K562 (cell line): Measurements from ENCODE around the gene SORBS2. TPM values are rescaled to one million over a fixed set of nuclear protein-coding genes. Genes with fewer than 3 reads are reported as not detected.

Source experiments
- ATAC-seq: fragments of 200-7000 bp; cut with Tn5 transposase; 3 replicates; pipeline ENCODE4 v1.9.1; 2020; ENCODE audit warnings: moderate library complexity
- BruUV-seq: library from RNA; stranded (reverse); fragments of 400-500 nt; replicated peaks from 2 replicates; lab custom pipeline; 2021; lab: Mats Ljungman, UMichigan
- CTCF ChIA-PET: fragments of 300-600 bp; formaldehyde crosslinking; extraction: SDS; loops from one replicate; lab custom pipeline; 2021; ENCODE audit warnings: low intra/inter-chr PET ratio; lab: Yijun Ruan, JAX
- POLR2A ChIA-PET: fragments of 300-600, 350-650 bp; sonication (Branson Sonifier 250); formaldehyde crosslinking; extraction: SDS; loops from one replicate; lab custom pipeline; 2021; ENCODE audit warnings: antibody characterized with exemption, inconsistent platforms; lab: Yijun Ruan, JAX
- DNase-seq, 4 experiments: peaks; one replicate each; pipeline versions ENCODE4 v3.0.0 to v3.0.0-alpha.2; 2011 to 2018; ENCODE audit warnings: low spot score in 3 of 4, mixed read lengths in 3 of 4; ENCODE audit errors: extremely low read depth in 1 of 4
- FAIRE-seq: peaks from 2 replicates; lab custom pipeline; 2011; peaks lifted over from hg19 to GRCh38; lab: Jason Lieb, UNC
- H2AFZ ChIP-seq: 2 replicates; pipeline ENCODE4 v1.6.0; 2011; ENCODE audit warnings: low read depth, low read length, control low read depth, inconsistent platforms
- H3K27ac ChIP-seq: fragments of 200-600 bp; 3 replicates; pipeline ENCODE4 v1.8.0; 2011; ENCODE audit warnings: low read depth, mild to moderate bottlenecking, control low read depth, inconsistent platforms, low read length, moderate library complexity, mixed read lengths; ENCODE audit errors: extremely low read depth
- H3K27me3 ChIP-seq, 2 experiments: fragments of 300-600 bp in 1 of 2; 2 replicates in 1 of 2; 3 replicates in 1 of 2; pipeline versions ENCODE4 v1.6.0 to v1.8.0; 2011; ENCODE audit warnings: inconsistent platforms in 2 of 2, low read length in 2 of 2, mild to moderate bottlenecking in 1 of 2, mixed read lengths in 1 of 2, moderate library complexity in 1 of 2; ENCODE audit not compliant: control insufficient read depth in 2 of 2, insufficient read depth in 2 of 2
- H3K36me3 ChIP-seq: fragments of 300-600 bp; 3 replicates; pipeline ENCODE4 v1.8.0; 2011; ENCODE audit warnings: mild to moderate bottlenecking, low read length, inconsistent platforms; ENCODE audit not compliant: control insufficient read depth, insufficient read depth
- H3K4me1 ChIP-seq, 2 experiments: fragments of 200-600 bp in 1 of 2; replicated peaks in 1 of 2; 2 replicates in 1 of 2; 3 replicates in 1 of 2; pipeline versions ENCODE4 v1.5.1 to v1.8.0; 2011; ENCODE audit warnings: inconsistent platforms in 2 of 2, low read length in 2 of 2, mild to moderate bottlenecking in 1 of 2, mixed read lengths in 1 of 2, moderate library complexity in 1 of 2; ENCODE audit not compliant: control insufficient read depth in 2 of 2, insufficient read depth in 2 of 2
- H3K4me2 ChIP-seq: 2 replicates; pipeline ENCODE4 v1.6.1; 2011; ENCODE audit warnings: low read length, control low read depth, inconsistent platforms, mixed read lengths; ENCODE audit not compliant: insufficient read depth
- H3K4me3 ChIP-seq: fragments of 200-600 bp; sonication (generic), shearing (Covaris generic); 2 replicates; pipeline ENCODE4 v1.5.1; 2016; ENCODE audit warnings: control low read depth, inconsistent platforms
- H3K79me2 ChIP-seq: fragments of 200-600 bp; 3 replicates; pipeline ENCODE4 v1.8.0; 2011; ENCODE audit warnings: low read length, inconsistent platforms; ENCODE audit not compliant: control insufficient read depth, insufficient read depth
- H3K9ac ChIP-seq, 2 experiments: 2 replicates each; pipeline versions ENCODE4 v1.6.0 to v1.6.1; 2011; ENCODE audit warnings: low read depth in 2 of 2, low read length in 2 of 2, control low read depth in 1 of 2, inconsistent platforms in 1 of 2, mild to moderate bottlenecking in 1 of 2, mixed read lengths in 1 of 2; ENCODE audit not compliant: insufficient read depth in 1 of 2
- H3K9me1 ChIP-seq: one replicate; pipeline ENCODE4 v1.6.0; 2011; ENCODE audit warnings: inconsistent platforms, mild to moderate bottlenecking, low read length, moderate library complexity; ENCODE audit not compliant: control insufficient read depth, insufficient read depth
- H3K9me3 ChIP-seq: replicated peaks from 2 replicates; pipeline ENCODE4 v1.5.1; 2011; ENCODE audit warnings: low read depth, low read length, inconsistent platforms; ENCODE audit not compliant: control insufficient read depth, insufficient read depth
- H4K20me1 ChIP-seq: replicated peaks from 2 replicates; pipeline ENCODE4 v1.6.1; 2011; ENCODE audit warnings: low read length, inconsistent platforms, mixed read lengths; ENCODE audit not compliant: control insufficient read depth, insufficient read depth
- HDGF ChIP-seq: fragments of 450-650 bp; IDR thresholded peaks from 2 replicates; pipeline ENCODE4 v1.6.1; 2016
- NONO ChIP-seq, 2 experiments: fragments of 200-400 bp in 1 of 2; fragments of 450-650 bp in 1 of 2; formaldehyde crosslinking in 1 of 2; IDR thresholded peaks; 2 replicates each; pipeline ENCODE4 v1.6.1; 2017; ENCODE audit warnings: low read depth in 2 of 2, mild to moderate bottlenecking in 2 of 2, moderate library complexity in 2 of 2, low read length in 1 of 2
- RHOXF2B ChIP-seq: fragments of 250-450 bp; sonication (Bioruptor Pico); conservative IDR thresholded peaks from 2 replicates; pipeline ENCODE4 v1.5.1; 2021
- SAFB ChIP-seq: fragments of 200-400 bp; formaldehyde crosslinking; IDR thresholded peaks from 2 replicates; pipeline ENCODE4 v1.6.1; 2017; ENCODE audit warnings: low read depth, low read length, borderline replicate concordance
- TGIF2 ChIP-seq: sonication (generic); formaldehyde crosslinking; IDR thresholded peaks from 2 replicates; pipeline ENCODE4 v1.8.1; 2022; ENCODE audit warnings: mild to moderate bottlenecking, missing genetic modification reagents, moderate library complexity
- THAP7 ChIP-seq: fragments of 250-450 bp; sonication (Bioruptor Pico); IDR thresholded peaks from 2 replicates; pipeline ENCODE4 v1.5.0; 2021
- TRIM24 ChIP-seq, 2 experiments: fragments of 450-650 bp; IDR thresholded peaks; 2 replicates each; pipeline ENCODE4 v1.6.1; 2016
- ZNF551 ChIP-seq: fragments of 250-450 bp; sonication (Bioruptor Pico); IDR thresholded peaks from 2 replicates; pipeline ENCODE4 v1.5.0; 2021; ENCODE audit warnings: mild to moderate bottlenecking, moderate library complexity
- WGBS: fragments of 100-300 bp; shearing (Covaris generic); methylation state at CpG from one replicate; pipeline ENCODE4 v1.1.6; 2016; ENCODE audit warnings: low coverage, mixed read lengths; ENCODE audit not compliant: insufficient coverage; ENCODE audit errors: missing lambda C conversion rate; 5-methylcytosine and 5-hydroxymethylcytosine counted together
- in situ Hi-C: fragments of 300-500 bp; cut with MboI; formaldehyde crosslinking; loops from 4 replicates; pipeline ENCODE4 v1.15.0; 2018; ENCODE audit warnings: inconsistent platforms, mixed read lengths
- intact Hi-C: fragments of 100-400 bp; cut with micrococcal nuclease; formaldehyde crosslinking; loops from 2 replicates; pipeline ENCODE4 v1.14.2; 2022
- polyA plus RNA-seq, 8 experiments: library from polyadenylated mRNA; depleted of rRNA in 4 of 8; stranded (reverse) in 5 of 8; unstranded in 3 of 8; fragments of >200 nt; fragmentation: Nextera tagmentation in 2 of 8; fragmentation: Illumina TruSeq in 1 of 8; extraction: Ambion mirVana in 2 of 8; extraction: Trizol in 1 of 8; gene quantifications; 2 replicates each; pipeline versions ENCODE4 v1.2.1 to v1.2.3, GENCODE V29; 2011 to 2014; ENCODE audit warnings: inconsistent platforms in 1 of 8, missing spikeins in 1 of 8
- total RNA-seq, 7 experiments: library from RNA; depleted of rRNA in 6 of 7; stranded (reverse); fragments of >200 nt in 6 of 7; fragmentation: Illumina TruSeq in 2 of 7; extraction: Trizol in 2 of 7; gene quantifications; 2 replicates each; pipeline versions ENCODE4 v1.2.1 to v1.2.3, GENCODE V29; 2011 to 2021; ENCODE audit warnings: low replicate concordance in 1 of 7
- TF ChIP-seq, protein P1 (sequence below), 3 experiments: IDR thresholded peaks in 2 of 3; conservative IDR thresholded peaks in 1 of 3; 2 replicates each; pipeline ENCODE4 v1.5.1; 2011 to 2012; ENCODE audit warnings: low read length in 3 of 3, mild to moderate bottlenecking in 3 of 3, control low read depth in 2 of 3, improper control_type of control experiment in 1 of 3, inconsistent platforms in 1 of 3, low read depth in 1 of 3, mixed read lengths in 1 of 3, moderate library complexity in 1 of 3; ENCODE audit not compliant: insufficient read depth in 2 of 3
- TF ChIP-seq, protein P2 (sequence below): fragments of 200-800 bp; sonication (Bioruptor generic); IDR thresholded peaks from 2 replicates; pipeline ENCODE4 v1.6.1; 2017; ENCODE audit warnings: missing genetic modification characterization, missing compliant biosample characterization

SORBS2 gene
- total and polyA plus RNA-seq, 9 of the 15 experiments (the other 6 are each of a cell fraction or from before 2014, with no cell fraction given), result 0.29 TPM; not detected in 8

DNA sequence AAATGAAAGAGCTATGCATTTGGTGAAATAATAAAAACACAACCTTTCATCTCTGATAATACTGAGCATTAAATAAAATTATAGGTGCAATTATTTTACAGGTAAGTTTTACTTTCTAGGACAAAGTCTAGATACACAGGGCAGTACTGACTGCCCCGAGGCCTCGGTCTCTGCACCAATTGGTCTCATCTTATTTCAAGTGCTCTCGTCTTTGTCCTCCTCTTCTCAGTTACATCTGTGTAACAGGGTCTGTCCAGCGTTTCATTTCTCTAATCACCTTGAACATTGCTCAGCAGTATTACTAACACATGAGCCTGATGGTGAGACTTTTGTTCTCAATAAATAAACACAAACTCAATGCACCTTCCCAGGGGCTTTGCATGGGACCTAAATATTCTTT lies 44.5 kb downstream of the SORBS2 start:
- Histone ChIP-seq H3K9ac (no peak overlapping the region), H3K4me2 (no peak overlapping the region), H3K27me3 (peaks cover 4 to 5% of the 10 kb centered on the region in 2 experiments; a peak in 2 of 5 replicates), H3K79me2 (no peaks in the 10 kb centered on the region), H3K4me1 (no peaks in the 10 kb centered on the region), H3K9me1 (no peaks in the 10 kb centered on the region), H3K4me3 (no peak overlapping the region), H3K36me3 (no peaks in the 10 kb centered on the region), H3K9me3 (no peaks in the 10 kb centered on the region), H4K20me1 (no peaks in the 10 kb centered on the region), H3K27ac (no peak overlapping the region), H2AFZ (no peak overlapping the region)
- FAIRE-seq (no peak), ATAC-seq (no peak), DNase-seq (no peak)
- intact Hi-C loops, result no loop called here
- in situ Hi-C loops, result no loop called here
- POLR2A ChIA-PET, result no interaction called here
- CTCF ChIA-PET, result no interaction called here
- TF ChIP-seq NONO (IDR thresholded peaks at IDR 0.05; ENCODE audit: low read depth in 2 of 2, low read length in 1 of 2) (no peak), RHOXF2B (CRISPR knock-in tag) (no peak), ZNF551 (CRISPR knock-in tag) (no peak), HDGF (no peak), TRIM24 (IDR thresholded peaks at IDR 0.05) (no peak), SAFB (no peak), THAP7 (no peak), TGIF2 (no peak)
- TF ChIP-seq, protein P1, sequence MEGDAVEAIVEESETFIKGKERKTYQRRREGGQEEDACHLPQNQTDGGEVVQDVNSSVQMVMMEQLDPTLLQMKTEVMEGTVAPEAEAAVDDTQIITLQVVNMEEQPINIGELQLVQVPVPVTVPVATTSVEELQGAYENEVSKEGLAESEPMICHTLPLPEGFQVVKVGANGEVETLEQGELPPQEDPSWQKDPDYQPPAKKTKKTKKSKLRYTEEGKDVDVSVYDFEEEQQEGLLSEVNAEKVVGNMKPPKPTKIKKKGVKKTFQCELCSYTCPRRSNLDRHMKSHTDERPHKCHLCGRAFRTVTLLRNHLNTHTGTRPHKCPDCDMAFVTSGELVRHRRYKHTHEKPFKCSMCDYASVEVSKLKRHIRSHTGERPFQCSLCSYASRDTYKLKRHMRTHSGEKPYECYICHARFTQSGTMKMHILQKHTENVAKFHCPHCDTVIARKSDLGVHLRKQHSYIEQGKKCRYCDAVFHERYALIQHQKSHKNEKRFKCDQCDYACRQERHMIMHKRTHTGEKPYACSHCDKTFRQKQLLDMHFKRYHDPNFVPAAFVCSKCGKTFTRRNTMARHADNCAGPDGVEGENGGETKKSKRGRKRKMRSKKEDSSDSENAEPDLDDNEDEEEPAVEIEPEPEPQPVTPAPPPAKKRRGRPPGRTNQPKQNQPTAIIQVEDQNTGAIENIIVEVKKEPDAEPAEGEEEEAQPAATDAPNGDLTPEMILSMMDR (IDR thresholded peaks at IDR 0.05 in 2 of 3, conservative IDR thresholded peaks at IDR 0.05 in 1 of 3; ENCODE audit: insufficient read depth in 2 of 3, low read depth in 1 of 3, low read length in 3 of 3), result no peak
- TF ChIP-seq, protein P2, sequence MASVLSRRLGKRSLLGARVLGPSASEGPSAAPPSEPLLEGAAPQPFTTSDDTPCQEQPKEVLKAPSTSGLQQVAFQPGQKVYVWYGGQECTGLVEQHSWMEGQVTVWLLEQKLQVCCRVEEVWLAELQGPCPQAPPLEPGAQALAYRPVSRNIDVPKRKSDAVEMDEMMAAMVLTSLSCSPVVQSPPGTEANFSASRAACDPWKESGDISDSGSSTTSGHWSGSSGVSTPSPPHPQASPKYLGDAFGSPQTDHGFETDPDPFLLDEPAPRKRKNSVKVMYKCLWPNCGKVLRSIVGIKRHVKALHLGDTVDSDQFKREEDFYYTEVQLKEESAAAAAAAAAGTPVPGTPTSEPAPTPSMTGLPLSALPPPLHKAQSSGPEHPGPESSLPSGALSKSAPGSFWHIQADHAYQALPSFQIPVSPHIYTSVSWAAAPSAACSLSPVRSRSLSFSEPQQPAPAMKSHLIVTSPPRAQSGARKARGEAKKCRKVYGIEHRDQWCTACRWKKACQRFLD (CRISPR knock-in tag), result no peak
- 0% methylated on average over 4 of the region's 4 CpGs for WGBS
- BruUV-seq, result no TSS peak
